HG02852 (cell line): Measurements from ENCODE around the gene FCRL6.

Source experiments
- ATAC-seq: cut with Tn5 transposase; IDR thresholded peaks from one replicate; pipeline ENCODE4 v1.9.1; 2021; ENCODE audit warnings: mild to moderate bottlenecking, moderate library complexity; ENCODE audit not compliant: unreplicated experiment

The FCRL6 gene

DNA sequence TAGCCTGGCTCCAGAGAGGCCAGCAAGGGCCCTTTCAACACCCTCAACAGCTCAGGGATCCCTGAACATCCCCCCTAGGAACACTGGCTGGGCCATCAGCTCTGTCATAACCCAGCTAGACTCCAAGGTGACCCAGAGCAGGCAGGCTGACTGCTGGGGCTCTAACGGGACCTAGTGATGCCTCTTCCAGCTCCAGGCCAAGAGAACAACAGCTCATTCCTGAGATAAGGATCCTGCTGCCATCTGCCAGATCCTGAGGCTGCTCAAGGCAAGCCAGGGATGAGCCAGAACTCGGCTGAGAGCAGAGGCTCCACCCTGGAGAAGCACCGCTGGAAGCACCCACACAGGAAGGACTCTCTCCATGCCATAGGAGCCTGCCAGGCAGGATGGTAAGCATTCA, 58.3 kb downstream of the FCRL6 start:
- ATAC-seq: no peak

DNA sequence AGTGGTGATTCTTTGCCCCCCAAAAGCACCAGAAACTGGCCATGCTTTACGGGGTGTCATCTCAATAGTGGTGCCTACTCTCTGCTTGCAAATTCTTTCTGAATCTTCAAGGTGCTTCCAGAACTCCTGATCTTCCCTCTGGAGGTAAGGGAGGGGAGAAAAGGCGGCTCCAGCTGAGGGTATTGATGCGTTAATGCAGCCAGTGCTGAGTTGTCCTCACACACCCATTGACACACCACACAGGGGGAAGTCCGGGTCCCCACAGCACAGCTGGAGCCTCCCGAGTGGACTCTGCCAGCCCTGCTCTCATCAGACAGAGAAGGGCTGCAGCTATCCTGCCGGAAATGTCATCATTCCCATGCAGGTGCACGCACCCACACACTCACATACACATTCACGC, 59.1 kb downstream of the FCRL6 start:
- ATAC-seq: no peak

DNA sequence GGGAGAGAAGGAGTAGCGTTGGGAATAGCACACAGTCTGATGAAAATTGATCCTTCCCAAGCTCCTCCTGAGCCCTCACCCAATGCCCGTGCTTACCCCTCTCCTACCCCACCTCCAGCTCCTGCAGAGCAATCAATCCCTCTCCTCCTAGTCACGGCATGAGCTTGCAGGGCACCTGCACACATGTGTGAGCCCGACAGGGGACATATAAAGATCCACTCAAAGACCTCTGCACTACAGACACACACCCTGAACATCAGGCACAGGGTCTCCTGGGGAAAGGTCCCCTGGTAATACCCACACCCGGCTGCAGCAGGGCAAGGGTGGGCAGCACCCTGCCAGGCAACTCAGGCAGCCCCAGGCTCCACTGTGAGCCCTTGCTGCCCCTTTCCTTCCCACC, 59.9 kb downstream of the FCRL6 start:
- no peak for ATAC-seq

DNA sequence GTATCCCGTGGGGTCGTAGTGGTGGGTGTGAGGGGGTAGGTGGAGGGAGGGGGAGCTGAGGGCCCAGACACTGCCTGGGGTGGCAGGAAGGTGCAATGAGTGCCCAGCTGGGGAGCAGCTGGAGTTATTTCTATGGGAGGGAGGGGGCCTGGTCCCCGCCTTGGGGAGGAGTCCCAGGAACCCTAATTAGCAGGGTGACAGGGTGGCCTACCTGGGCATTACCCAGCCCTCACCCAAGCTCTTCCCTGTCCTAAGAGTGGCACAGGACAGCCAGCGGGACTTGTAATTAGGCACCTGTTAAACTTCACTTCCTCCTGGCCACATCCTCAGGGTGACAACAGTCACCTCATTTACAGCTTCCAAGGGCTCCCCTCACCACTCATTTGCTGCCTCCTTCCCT, 60.4 kb downstream of the FCRL6 start, which contains the start of gene VSIG8:
TSS of gene VSIG8 (minus strand) at position 101 of the 400 bp plus-strand sequence. CDS start 136 bp downstream, outside the sequence.
- ATAC-seq: no peak

DNA sequence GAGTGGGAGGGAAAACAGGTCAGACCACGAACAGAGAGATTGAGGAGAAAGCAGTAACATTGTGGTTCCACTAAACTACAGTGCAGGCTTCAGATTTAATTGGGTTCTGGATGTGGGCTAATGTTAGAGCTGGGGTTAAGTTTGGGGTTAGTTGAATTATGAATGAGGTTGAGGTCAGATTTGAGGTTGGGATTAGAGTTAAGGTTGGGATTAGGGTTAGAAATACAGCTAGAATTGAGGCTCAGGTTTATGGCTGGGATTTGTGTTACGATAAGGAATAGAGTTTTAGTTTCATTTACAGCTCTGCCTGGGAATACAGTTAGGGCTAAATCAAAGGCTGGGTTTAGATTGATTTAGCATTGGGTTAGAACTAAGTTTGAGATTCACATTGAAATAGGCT, 62.1 kb downstream of the FCRL6 start:
- ATAC-seq: no peak
